Smooth muscle cell (in vitro differentiated cells): ENCODE data around the gene ZNF608. TPM values are rescaled to one million over a fixed set of nuclear protein-coding genes. Genes with fewer than 3 reads are reported as not detected.
A peak's percentile ranks its signal among the peaks of the same experiment; 100 is the strongest.

ENCODE experiments used
- DNase-seq: peaks from one replicate; lab custom pipeline; 2025; ENCODE audit not compliant: unreplicated experiment; lab: John Stamatoyannopoulos, UW
- H2AFZ ChIP-seq: fragments of 200-600 bp; sonication (generic); 2 replicates; pipeline ENCODE4 v1.6.0; 2016; ENCODE audit warnings: antibody characterized with exemption, low read depth, mild to moderate bottlenecking
- H3F3A ChIP-seq: fragments of 200-600 bp; sonication (generic); 2 replicates; pipeline ENCODE4 v1.6.0; 2017; ENCODE audit warnings: antibody characterized with exemption, low read depth
- H3K27ac ChIP-seq: fragments of 200-600 bp; sonication (generic); 2 replicates; pipeline ENCODE4 v1.5.1; 2016; ENCODE audit warnings: low read depth, mild to moderate bottlenecking
- H3K27me3 ChIP-seq: fragments of 200-600 bp; sonication (generic); 2 replicates; pipeline ENCODE4 v1.6.1; 2016; ENCODE audit warnings: low read depth, mild to moderate bottlenecking
- H3K36me3 ChIP-seq: fragments of 200-600 bp; sonication (generic); 2 replicates; pipeline ENCODE4 v1.5.1; 2016; ENCODE audit warnings: low read depth
- H3K4me1 ChIP-seq: fragments of 200-600 bp; sonication (generic); 2 replicates; pipeline ENCODE4 v1.5.1; 2016; ENCODE audit warnings: low read depth
- H3K4me2 ChIP-seq: fragments of 200-600 bp; sonication (generic); 2 replicates; pipeline ENCODE4 v1.6.0; 2016; ENCODE audit warnings: mild to moderate bottlenecking
- H3K4me3 ChIP-seq: fragments of 200-600 bp; sonication (generic); 2 replicates; pipeline ENCODE4 v1.5.1; 2016; ENCODE audit warnings: mild to moderate bottlenecking
- H3K79me2 ChIP-seq: fragments of 200-600 bp; sonication (generic); 2 replicates; pipeline ENCODE4 v1.6.0; 2016; ENCODE audit warnings: low read depth, mild to moderate bottlenecking
- H3K9ac ChIP-seq: fragments of 200-600 bp; sonication (generic); 2 replicates; pipeline ENCODE4 v1.6.0; 2016; ENCODE audit warnings: low read depth
- H3K9me3 ChIP-seq: fragments of 200-600 bp; sonication (generic); replicated peaks from 2 replicates; pipeline ENCODE4 v1.5.1; 2016; ENCODE audit warnings: low read depth
- H4K20me1 ChIP-seq: fragments of 200-600 bp; sonication (generic); 2 replicates; pipeline ENCODE4 v1.6.0; 2016; ENCODE audit warnings: low read depth
- CTCF ChIP-seq: fragments of 200-600 bp; sonication (generic); IDR thresholded peaks from 2 replicates; pipeline ENCODE4 v1.5.1; 2017; ENCODE audit warnings: borderline replicate concordance, mild to moderate bottlenecking, antibody characterized with exemption; ENCODE audit not compliant: insufficient read depth, poor library complexity, severe bottlenecking
- WGBS: methylation state at CpG from one replicate; pipeline ENCODE4 v1.1.7; 2016; ENCODE audit warnings: low lambda C conversion rate; 5-methylcytosine and 5-hydroxymethylcytosine counted together
- polyA plus RNA-seq: library from polyadenylated mRNA; unstranded; fragments of >200 nt; fragmentation: Nextera tagmentation; extraction: Ambion mirVana; gene quantifications from 2 replicates; pipeline ENCODE4 v1.2.1, GENCODE V29; 2016
- total RNA-seq: library from RNA; depleted of rRNA; stranded (reverse); fragments of >200 nt; gene quantifications from 2 replicates; pipeline ENCODE4 v1.2.3, GENCODE V29; 2014

The ZNF608 gene
- total and polyA plus RNA-seq, 2 experiments from 2014 or later, result 15.4 to 33.1 TPM

GRCh38 chr5:124719113-124719967 is 27.1 kb downstream of the ZNF608 start:
- H3K27ac ChIP-seq, result no peak overlapping the region

GRCh38 chr5:124718380-124718789 is 28.1 kb downstream of the ZNF608 start:
- Histone ChIP-seq H4K20me1 (peaks cover 94% of the 10 kb centered on the region), H3K36me3 (no peaks in the 10 kb centered on the region), H3K4me1 (peaks cover 7% of the 10 kb centered on the region), H3K4me2 (peak overlapping the region; percentile 28), H3K9ac (no peak overlapping the region), H2AFZ (no peak overlapping the region), H3F3A (no peaks in the 10 kb centered on the region), H3K79me2 (peaks cover 90% of the 10 kb centered on the region), H3K4me3 (no peak overlapping the region), H3K27ac (no peak overlapping the region), H3K27me3 (no peaks in the 10 kb centered on the region), H3K9me3 (no peaks in the 10 kb centered on the region)
- TF ChIP-seq CTCF, result no peak
- no peak for DNase-seq
- WGBS, result 43% methylated on average over 2 of the region's 2 CpGs

More at GRCh38 chr5:124719113-124719967, 27.1 kb downstream of the ZNF608 start:
- Histone ChIP-seq H2AFZ (no peak overlapping the region), H3K36me3 (no peaks in the 10 kb centered on the region), H3K27me3 (no peaks in the 10 kb centered on the region), H3K79me2 (peaks cover 92% of the 10 kb centered on the region), H3K4me2 (no peak overlapping the region), H3K9ac (no peak overlapping the region), H4K20me1 (peaks cover 95% of the 10 kb centered on the region), H3K4me3 (no peak overlapping the region), H3K9me3 (no peaks in the 10 kb centered on the region), H3K4me1 (peaks cover 12% of the 10 kb centered on the region), H3F3A (no peaks in the 10 kb centered on the region)
- DNase-seq, result no peak
- 86% methylated on average over 4 of the region's 4 CpGs for WGBS
- no peak for TF ChIP-seq CTCF

- peaks cover 92% of the 10 kb centered on the region for H3K79me2 ChIP-seq
- peaks cover 7% of the 10 kb centered on the region for H3K4me1 ChIP-seq
- H3F3A ChIP-seq, result no peaks in the 10 kb centered on the region
- H3K4me2 ChIP-seq, result no peak overlapping the region
- DNase-seq, result no peak
- no peak for TF ChIP-seq CTCF
- H3K9me3 ChIP-seq, result no peaks in the 10 kb centered on the region
- H4K20me1 ChIP-seq, result peaks cover 93% of the 10 kb centered on the region
- H3K4me3 ChIP-seq, result no peak overlapping the region
- H2AFZ ChIP-seq, result no peak overlapping the region
- no peak overlapping the region for H3K27ac ChIP-seq
- WGBS, result 100% methylated on average over 1 of the region's 1 CpG
- H3K36me3 ChIP-seq, result no peaks in the 10 kb centered on the region
- no peak overlapping the region for H3K9ac ChIP-seq
- no peaks in the 10 kb centered on the region for H3K27me3 ChIP-seq
These were observed 30.3 kb downstream of the ZNF608 start for GRCh38 chr5:124716169-124716568.

- no peaks in the 10 kb centered on the region for H3F3A ChIP-seq
- no peaks in the 10 kb centered on the region for H3K36me3 ChIP-seq
- no peak overlapping the region for H3K9ac ChIP-seq
- no peaks in the 10 kb centered on the region for H3K27me3 ChIP-seq
- H3K4me2 ChIP-seq, result no peak overlapping the region
- no peak overlapping the region for H3K4me3 ChIP-seq
- H3K4me1 ChIP-seq, result peaks cover 17% of the 10 kb centered on the region
- TF ChIP-seq CTCF, result no peak
- no peaks in the 10 kb centered on the region for H3K9me3 ChIP-seq
- H2AFZ ChIP-seq, result no peak overlapping the region
- no peak overlapping the region for H3K27ac ChIP-seq
- peaks cover 89% of the 10 kb centered on the region for H3K79me2 ChIP-seq
- peaks cover 90% of the 10 kb centered on the region for H4K20me1 ChIP-seq
- DNase-seq, result no peak
These were observed 31.5 kb downstream of the ZNF608 start for GRCh38 chr5:124714910-124715309.
